Endothelial cell of umbilical vein (primary cell): ENCODE measurements around the gene PPIL1. TPM values are rescaled to one million over a fixed set of nuclear protein-coding genes. Genes with fewer than 3 reads are reported as not detected.
A peak's percentile ranks its signal among the peaks of the same experiment; 100 is the strongest.

Experiments
- BruUV-seq: library from RNA; stranded (reverse); fragments of 400-500 nt; replicated peaks from 2 replicates; lab custom pipeline; 2021; lab: Mats Ljungman, UMichigan
- CTCF ChIA-PET: fragments of 300-600, 350-600 bp; sonication (Branson Sonifier 250); formaldehyde crosslinking; loops from one replicate; lab custom pipeline; 2021; ENCODE audit warnings: antibody characterized with exemption, inconsistent platforms; lab: Charles Lee
- POLR2A ChIA-PET: fragments of 300-600, 350-600 bp; sonication (Branson Sonifier 250); formaldehyde crosslinking; loops from one replicate; lab custom pipeline; 2021; ENCODE audit warnings: antibody characterized with exemption, inconsistent platforms; lab: Charles Lee
- DNase-seq: peaks from one replicate; pipeline ENCODE4 v3.0.0-alpha.2; 2011; ENCODE audit warnings: low read depth, low spot score
- FAIRE-seq: peaks from 2 replicates; lab custom pipeline; 2011; peaks lifted over from hg19 to GRCh38; lab: Jason Lieb, UNC
- H2AFZ ChIP-seq: 2 replicates; pipeline ENCODE4 v1.6.0; 2012; ENCODE audit warnings: low read depth, low read length, control low read depth, inconsistent platforms
- H3K27ac ChIP-seq: 2 replicates; pipeline ENCODE4 v1.5.1; 2011; ENCODE audit warnings: low read depth, mild to moderate bottlenecking, control low read depth, low read length, moderate library complexity; ENCODE audit not compliant: insufficient read depth
- H3K27me3 ChIP-seq, 2 experiments: 2 replicates each; pipeline versions ENCODE4 v1.6.0 to v1.6.1; 2011; ENCODE audit warnings: low read length in 2 of 2, mixed read lengths in 1 of 2; ENCODE audit not compliant: control insufficient read depth in 2 of 2, insufficient read depth in 2 of 2
- H3K36me3 ChIP-seq, 2 experiments: 2 replicates in 1 of 2; 3 replicates in 1 of 2; pipeline ENCODE4 v1.5.1; 2011; ENCODE audit warnings: low read length in 2 of 2, mild to moderate bottlenecking in 1 of 2, moderate library complexity in 1 of 2; ENCODE audit not compliant: control insufficient read depth in 2 of 2, insufficient read depth in 2 of 2; ENCODE audit errors: extremely low read depth in 1 of 2
- H3K4me1 ChIP-seq: 3 replicates; pipeline ENCODE4 v1.5.1; 2011; ENCODE audit warnings: mild to moderate bottlenecking, low read length; ENCODE audit not compliant: control insufficient read depth, insufficient read depth; ENCODE audit errors: extremely low read depth
- H3K4me2 ChIP-seq: 2 replicates; pipeline ENCODE4 v1.6.1; 2011; ENCODE audit warnings: low read length, control low read depth, mixed read lengths; ENCODE audit not compliant: insufficient read depth
- H3K4me3 ChIP-seq, 3 experiments: fragments of 200-600 bp in 1 of 3; sonication (generic), shearing (Covaris generic) in 1 of 3; replicated peaks in 1 of 3; 2 replicates each; pipeline ENCODE4 v1.5.1; 2011 to 2016; ENCODE audit warnings: control low read depth in 3 of 3, low read length in 3 of 3, mild to moderate bottlenecking in 2 of 3, inconsistent platforms in 1 of 3, low read depth in 1 of 3, moderate library complexity in 1 of 3; ENCODE audit not compliant: insufficient read depth in 1 of 3
- H3K79me2 ChIP-seq: 2 replicates; pipeline ENCODE4 v1.6.0; 2012; ENCODE audit warnings: low read length, inconsistent platforms; ENCODE audit not compliant: control insufficient read depth, insufficient read depth
- H3K9ac ChIP-seq: replicated peaks from 2 replicates; pipeline ENCODE3; 2011; ENCODE audit warnings: low read length, control low read depth; ENCODE audit not compliant: insufficient read depth; ENCODE audit errors: extremely low read depth
- H3K9me1 ChIP-seq: replicated peaks from 3 replicates; pipeline ENCODE4 v1.6.0; 2011; ENCODE audit warnings: mild to moderate bottlenecking, low read length; ENCODE audit not compliant: control insufficient read depth, insufficient read depth; ENCODE audit errors: extremely low read depth
- H3K9me3 ChIP-seq: replicated peaks from 2 replicates; pipeline ENCODE4 v1.5.1; 2012; ENCODE audit warnings: low read length, inconsistent platforms; ENCODE audit not compliant: control insufficient read depth, insufficient read depth
- H4K20me1 ChIP-seq: replicated peaks from 2 replicates; pipeline ENCODE3; 2011; ENCODE audit warnings: mild to moderate bottlenecking, low read length; ENCODE audit not compliant: control insufficient read depth, insufficient read depth; ENCODE audit errors: extremely low read depth
- CTCF ChIP-seq, 2 donors: IDR thresholded peaks; 1 replicate in 1 of 2; 2 replicates in 1 of 2; pipeline ENCODE4 v1.5.1; 2011; ENCODE audit warnings: low read length in 2 of 2, mild to moderate bottlenecking in 2 of 2, moderate library complexity in 2 of 2, control low read depth in 1 of 2, inconsistent platforms in 1 of 2, low read depth in 1 of 2; ENCODE audit not compliant: insufficient read depth in 1 of 2; ENCODE audit errors: extremely low read depth in 1 of 2
- EZH2 ChIP-seq: IDR thresholded peaks from 2 replicates; pipeline ENCODE4 v1.6.1; 2012; ENCODE audit warnings: borderline replicate concordance, low read depth, mild to moderate bottlenecking, moderate library complexity, low read length, inconsistent platforms; ENCODE audit not compliant: severe bottlenecking
- JUN ChIP-seq: IDR thresholded peaks from 2 replicates; pipeline ENCODE4 v1.6.1; 2011; ENCODE audit warnings: borderline replicate concordance, low read depth; ENCODE audit not compliant: insufficient read length, insufficient read depth
- MAX ChIP-seq: IDR thresholded peaks from 2 replicates; pipeline ENCODE4 v1.6.1; 2011; ENCODE audit not compliant: insufficient read depth, insufficient read length
- MYC ChIP-seq: IDR thresholded peaks from one replicate; pipeline ENCODE4 v1.6.1; 2011; ENCODE audit warnings: mild to moderate bottlenecking, low read depth, low read length
- dilution Hi-C: fragments of 300-500 bp; cut with MboI; formaldehyde crosslinking; loops from one replicate; pipeline ENCODE4 v1.15.0; 2019; ENCODE audit warnings: low sequenced_read_pairs; ENCODE audit not compliant: extremely low pct_ligation_motif_present
- intact Hi-C: fragments of 100-400 bp; cut with micrococcal nuclease; formaldehyde crosslinking; loops from one replicate; pipeline ENCODE4 v1.10.0; 2022
- polyA plus RNA-seq, 4 experiments: library from polyadenylated mRNA; depleted of rRNA in 3 of 4; stranded (reverse) in 3 of 4; unstranded in 1 of 4; fragments of >200 nt; gene quantifications; 2 replicates each; pipeline versions ENCODE4 v1.2.1 to v1.2.3, GENCODE V29; 2011 to 2012; ENCODE audit warnings: missing spikeins in 1 of 4
- total RNA-seq: library from RNA; stranded (reverse); gene quantifications from 2 replicates; pipeline ENCODE4 v1.2.3, GENCODE V29; 2021

The PPIL1 gene
- total and polyA plus RNA-seq, 2 donors (not counting 3 experiments of a cell fraction or from before 2014, with no cell fraction given) = 28.6 to 35.6 TPM

GRCh38 chr6:36821581-36822335 lies 52.8 kb downstream of the PPIL1 start:
- Histone ChIP-seq H3K4me1 (peaks cover 64% of the 10 kb centered on the region), H3K9ac (peak overlapping the region; percentile 70), H3K27ac (peak overlapping the region; percentile 100), H3K9me3 (no peaks in the 10 kb centered on the region), H3K36me3 (peaks cover 6 to 13% of the 10 kb centered on the region in 2 experiments), H4K20me1 (no peaks in the 10 kb centered on the region), H3K79me2 (peaks cover 3% of the 10 kb centered on the region), H3K4me3 (no peak overlapping the region), H3K4me2 (no peak overlapping the region), H2AFZ (no peak overlapping the region), H3K27me3 (no peaks in the 10 kb centered on the region), H3K9me1 (no peaks in the 10 kb centered on the region)
- no TSS peak for BruUV-seq
- ChIA-PET POLR2A (no interaction called here), CTCF (interaction anchor here (1.0 to 4.9 kb wide), 3 partner anchors 10 to 29 kb away, joined by 3 to 41 read pairs (median 6); no protein-coding TSS in a partner anchor)
- no peak for FAIRE-seq
- TF ChIP-seq MAX = no peak
- no peak for TF ChIP-seq CTCF (IDR thresholded peaks at IDR 0.05; ENCODE audit: extremely low read depth in 1 of 2, insufficient read depth in 1 of 2, low read depth in 1 of 2, low read length in 2 of 2)
- no peak for TF ChIP-seq JUN
- TF ChIP-seq MYC = no peak
- no peak for TF ChIP-seq EZH2
- dilution Hi-C loops (no loop called here), intact Hi-C loops (loop anchor here (2.0 kb wide), 1 partner anchor 55 kb away; no protein-coding TSS in a partner anchor)
- DNase-seq = no peak
